ENCODE data around the gene LRRN3. TPM values are rescaled to one million over a fixed set of nuclear protein-coding genes. Genes with fewer than 3 reads are reported as not detected.
A peak's percentile ranks its signal among the peaks of the same experiment; 100 is the strongest.
"Not testable (repeated sequence)": the region's sequence is repeated elsewhere in the genome, so short reads cannot be mapped to it uniquely, and the experiment has no call there.

The LRRN3 gene
- total and polyA plus RNA-seq, 2 experiments from 2014 or later = 0.41 to 0.43 TPM

- no peak overlapping the region for H2AFZ ChIP-seq
- no peak overlapping the region for H3K4me3 ChIP-seq
- 84 to 86% methylated on average over 1 of the region's 1 CpG for WGBS, 2 experiments (ENCODE audit: low coverage in 1 of 2, low lambda C conversion rate in 2 of 2, missing lambda C conversion rate in 2 of 2)
- H3K27ac ChIP-seq = no peak overlapping the region
- DNase-seq = no peak
- H3K9me2 ChIP-seq (ENCODE audit: insufficient read depth) = no peaks in the 10 kb centered on the region
- H3K4me1 ChIP-seq (ENCODE audit: insufficient read depth) = no peaks in the 10 kb centered on the region
- no peaks in the 10 kb centered on the region for H3K9me3 ChIP-seq (ENCODE audit: low read depth)
- no peaks in the 10 kb centered on the region for H3K79me2 ChIP-seq (ENCODE audit: insufficient read depth)
- H3K36me3 ChIP-seq (ENCODE audit: low read depth) = no peaks in the 10 kb centered on the region
- TF ChIP-seq EZH2 (IDR thresholded peaks at IDR 0.05; ENCODE audit: insufficient read depth, poor library complexity, severe bottlenecking) = no peak
- in situ Hi-C loops (cut with MboI) = no loop called here
- H3K9ac ChIP-seq = no peak overlapping the region
- H4K20me1 ChIP-seq (ENCODE audit: insufficient read depth) = no peaks in the 10 kb centered on the region
- H3K4me2 ChIP-seq (ENCODE audit: unreplicated experiment) = no peak overlapping the region
- H3F3A ChIP-seq (ENCODE audit: insufficient read depth) = no peaks in the 10 kb centered on the region
- H3K27me3 ChIP-seq (replicated peaks; ENCODE audit: insufficient read depth) = no peaks in the 10 kb centered on the region
Measured at GRCh38 chr7:111063166-111063565, 27.8 kb upstream of the LRRN3 start.

- no peaks in the 10 kb centered on the region for H3K27me3 ChIP-seq (replicated peaks; ENCODE audit: insufficient read depth)
- H2AFZ ChIP-seq = no peak overlapping the region
- H3K27ac ChIP-seq = no peak overlapping the region
- TF ChIP-seq EZH2 (IDR thresholded peaks at IDR 0.05; ENCODE audit: insufficient read depth, poor library complexity, severe bottlenecking) (no peak), EZH2phosphoT487 (IDR thresholded peaks at IDR 0.05; ENCODE audit: insufficient read depth, low read depth) (no peak)
- H3K79me2 ChIP-seq (ENCODE audit: insufficient read depth) = no peaks in the 10 kb centered on the region
- H3K4me1 ChIP-seq (ENCODE audit: insufficient read depth) = peaks cover 11% of the 10 kb centered on the region
- H3K4me2 ChIP-seq (ENCODE audit: unreplicated experiment) = no peak overlapping the region
- H3K9me2 ChIP-seq (ENCODE audit: insufficient read depth) = no peaks in the 10 kb centered on the region
- no peaks in the 10 kb centered on the region for H3K36me3 ChIP-seq (ENCODE audit: low read depth)
- H4K20me1 ChIP-seq (ENCODE audit: insufficient read depth) = no peaks in the 10 kb centered on the region
- in situ Hi-C loops (cut with MboI) = no loop called here
- H3F3A ChIP-seq (ENCODE audit: insufficient read depth) = no peaks in the 10 kb centered on the region; the same call in 1 of the 2 replicates
- no peak overlapping the region for H3K9ac ChIP-seq
- WGBS, 2 experiments (ENCODE audit: low coverage in 1 of 2, low lambda C conversion rate in 2 of 2, missing lambda C conversion rate in 2 of 2) = 82 to 87% methylated on average over 4 of the region's 4 CpGs
- no peaks in the 10 kb centered on the region for H3K9me3 ChIP-seq (ENCODE audit: low read depth)
- H3K4me3 ChIP-seq = no peak overlapping the region
- no peak for DNase-seq
Measured at GRCh38 chr7:111067251-111067650, 23.7 kb upstream of the LRRN3 start.

- no peak overlapping the region for H2AFZ ChIP-seq
- DNase-seq = no peak
- TF ChIP-seq EZH2phosphoT487 (IDR thresholded peaks at IDR 0.05; ENCODE audit: insufficient read depth, low read depth) (no peak), EZH2 (IDR thresholded peaks at IDR 0.05; ENCODE audit: insufficient read depth, poor library complexity, severe bottlenecking) (no peak)
- no peak overlapping the region for H3K4me3 ChIP-seq
- H3K36me3 ChIP-seq (ENCODE audit: low read depth) = no peaks in the 10 kb centered on the region
- H3K27ac ChIP-seq = no peak overlapping the region
- in situ Hi-C loops (cut with MboI) = no loop called here
- H3K4me2 ChIP-seq (ENCODE audit: unreplicated experiment) = no peak overlapping the region
- no peaks in the 10 kb centered on the region for H4K20me1 ChIP-seq (ENCODE audit: insufficient read depth)
- H3K79me2 ChIP-seq (ENCODE audit: insufficient read depth) = no peaks in the 10 kb centered on the region
- WGBS, 2 experiments (ENCODE audit: low coverage in 1 of 2, low lambda C conversion rate in 2 of 2, missing lambda C conversion rate in 2 of 2) = 93 to 96% methylated on average over 2 of the region's 2 CpGs
- no peaks in the 10 kb centered on the region; the same call in 1 of the 2 replicates for H3F3A ChIP-seq (ENCODE audit: insufficient read depth)
- H3K9me3 ChIP-seq (ENCODE audit: low read depth) = no peaks in the 10 kb centered on the region
- H3K27me3 ChIP-seq (replicated peaks; ENCODE audit: insufficient read depth) = no peaks in the 10 kb centered on the region
- H3K9me2 ChIP-seq (ENCODE audit: insufficient read depth) = no peaks in the 10 kb centered on the region
- H3K4me1 ChIP-seq (ENCODE audit: insufficient read depth) = peaks cover 15% of the 10 kb centered on the region
- no peak overlapping the region for H3K9ac ChIP-seq
Measured at GRCh38 chr7:111067682-111068081, 23.2 kb upstream of the LRRN3 start.

- Histone ChIP-seq H3K36me3 (ENCODE audit: low read depth) (no peaks in the 10 kb centered on the region), H3K9ac (no peak overlapping the region), H3K4me3 (no peak overlapping the region), H3K4me2 (ENCODE audit: unreplicated experiment) (no peak overlapping the region), H3K9me3 (ENCODE audit: low read depth) (no peaks in the 10 kb centered on the region), H3K27me3 (replicated peaks; ENCODE audit: insufficient read depth) (no peaks in the 10 kb centered on the region), H4K20me1 (ENCODE audit: insufficient read depth) (no peaks in the 10 kb centered on the region), H3K9me2 (ENCODE audit: insufficient read depth) (no peaks in the 10 kb centered on the region), H3F3A (ENCODE audit: insufficient read depth) (peaks cover 3% of the 10 kb centered on the region; the same call in 1 of the 2 replicates), H3K4me1 (ENCODE audit: insufficient read depth) (peaks cover 24% of the 10 kb centered on the region), H2AFZ (no peak overlapping the region), H3K79me2 (ENCODE audit: insufficient read depth) (no peaks in the 10 kb centered on the region), H3K27ac (no peak overlapping the region)
- TF ChIP-seq EZH2phosphoT487 (IDR thresholded peaks at IDR 0.05; ENCODE audit: insufficient read depth, low read depth) (no peak), EZH2 (IDR thresholded peaks at IDR 0.05; ENCODE audit: insufficient read depth, poor library complexity, severe bottlenecking) (no peak)
- DNase-seq = no peak
- in situ Hi-C loops (cut with MboI) = no loop called here
- WGBS, 2 experiments (ENCODE audit: low coverage in 1 of 2, low lambda C conversion rate in 2 of 2, missing lambda C conversion rate in 2 of 2) = 91 to 95% methylated on average over 2 of the region's 2 CpGs
Measured at GRCh38 chr7:111068618-111069017, 22.3 kb upstream of the LRRN3 start.

- peaks cover 28% of the 10 kb centered on the region for H3F3A ChIP-seq (ENCODE audit: insufficient read depth)
- no peaks in the 10 kb centered on the region for H3K9me3 ChIP-seq (ENCODE audit: low read depth)
- TF ChIP-seq EZH2 (IDR thresholded peaks at IDR 0.05; ENCODE audit: insufficient read depth, poor library complexity, severe bottlenecking) = no peak
- no peak for TF ChIP-seq EZH2phosphoT487 (IDR thresholded peaks at IDR 0.05; ENCODE audit: insufficient read depth, low read depth)
- H3K27ac ChIP-seq = peak overlapping the region; percentile 46; the same call in 1 of the 2 replicates
- no peaks in the 10 kb centered on the region for H3K79me2 ChIP-seq (ENCODE audit: insufficient read depth)
- no peaks in the 10 kb centered on the region for H4K20me1 ChIP-seq (ENCODE audit: insufficient read depth)
- no peaks in the 10 kb centered on the region for H3K36me3 ChIP-seq (ENCODE audit: low read depth)
- H3K4me1 ChIP-seq (ENCODE audit: insufficient read depth) = peaks cover 51% of the 10 kb centered on the region
- H3K27me3 ChIP-seq (replicated peaks; ENCODE audit: insufficient read depth) = no peaks in the 10 kb centered on the region
- in situ Hi-C loops (cut with MboI) = no loop called here
- no peak for DNase-seq
- H3K9me2 ChIP-seq (ENCODE audit: insufficient read depth) = no peaks in the 10 kb centered on the region
- no peak overlapping the region for H3K4me2 ChIP-seq (ENCODE audit: unreplicated experiment)
- peak overlapping the region; percentile 11; the same call in 1 of the 2 replicates for H2AFZ ChIP-seq
- H3K4me3 ChIP-seq = no peak overlapping the region
- H3K9ac ChIP-seq = no peak overlapping the region
Measured at GRCh38 chr7:111071556-111071955, 19.4 kb upstream of the LRRN3 start.

GRCh38 chr7:111072658-111073057, 18.3 kb upstream of the LRRN3 start:
- Histone ChIP-seq H3K4me1 (ENCODE audit: insufficient read depth) (peaks cover 53% of the 10 kb centered on the region), H3F3A (ENCODE audit: insufficient read depth) (peaks cover 32% of the 10 kb centered on the region), H3K27ac (peak overlapping the region; percentile 46), H2AFZ (peak overlapping the region; percentile 11), H3K4me2 (ENCODE audit: unreplicated experiment) (peak overlapping the region; percentile 9)
- H3K79me2 ChIP-seq (ENCODE audit: insufficient read depth); H3K9ac ChIP-seq; H3K27me3 ChIP-seq (replicated peaks; ENCODE audit: insufficient read depth); H3K9me3 ChIP-seq (ENCODE audit: low read depth); H3K36me3 ChIP-seq (ENCODE audit: low read depth); H3K9me2 ChIP-seq (ENCODE audit: insufficient read depth); H3K4me3 ChIP-seq; in situ Hi-C loops (cut with MboI); H4K20me1 ChIP-seq (ENCODE audit: insufficient read depth): not testable (repeated sequence)
- DNase-seq = peak; percentile 48
- 52 to 58% methylated on average over 9 of the region's 9 CpGs for WGBS, 2 experiments (ENCODE audit: low coverage in 1 of 2, low lambda C conversion rate in 2 of 2, missing lambda C conversion rate in 2 of 2)

Measured in GM23248 (cell line).